HepG2 (cell line): ENCODE data around the gene U2AF1L4. TPM values are rescaled to one million over a fixed set of nuclear protein-coding genes. Genes with fewer than 3 reads are reported as not detected.

Experiments
- AKNA ChIP-seq: sonication (generic); formaldehyde crosslinking; IDR thresholded peaks from 2 replicates; pipeline ENCODE4 v1.4.0; 2020; ENCODE audit warnings: missing genetic modification reagents, borderline replicate concordance
- CENPT ChIP-seq: sonication (generic); formaldehyde crosslinking; IDR thresholded peaks from 2 replicates; pipeline ENCODE4 v1.8.0; 2022; ENCODE audit warnings: low read depth, mild to moderate bottlenecking, moderate library complexity, missing genetic modification reagents
- FOXA1 ChIP-seq, 2 experiments: fragments of 450-650 bp in 1 of 2; sonication (generic) in 1 of 2; formaldehyde crosslinking in 1 of 2; IDR thresholded peaks; 2 replicates each; pipeline versions ENCODE4 v1.4.0 to v1.6.1; 2016 to 2020; ENCODE audit warnings: missing genetic modification reagents in 1 of 2
- HNRNPUL1 ChIP-seq: fragments of 200-400 bp; formaldehyde crosslinking; IDR thresholded peaks from 2 replicates; pipeline ENCODE4 v1.6.1; 2017; ENCODE audit warnings: low read depth, mild to moderate bottlenecking, low read length, moderate library complexity
- KDM5B ChIP-seq: sonication (generic); formaldehyde crosslinking; IDR thresholded peaks from 2 replicates; pipeline ENCODE4 v1.4.0; 2020; ENCODE audit warnings: missing genetic modification reagents, mild to moderate bottlenecking, borderline replicate concordance
- MTF1 ChIP-seq: sonication (generic); formaldehyde crosslinking; IDR thresholded peaks from 2 replicates; pipeline ENCODE4 v1.5.0; 2020; ENCODE audit warnings: missing genetic modification reagents
- TCF7 ChIP-seq: sonication (generic); IDR thresholded peaks from 2 replicates; pipeline ENCODE4 v1.6.1; 2016; ENCODE audit warnings: antibody characterized with exemption, low read depth
- UBTF ChIP-seq: sonication (generic); formaldehyde crosslinking; IDR thresholded peaks from 2 replicates; pipeline ENCODE4 v1.4.0; 2020; ENCODE audit warnings: mild to moderate bottlenecking, missing genetic modification reagents
- ZBED4 ChIP-seq: sonication (generic); formaldehyde crosslinking; IDR thresholded peaks from 2 replicates; pipeline ENCODE4 v1.4.0; 2020; ENCODE audit warnings: missing genetic modification reagents, borderline replicate concordance
- ZBTB21 ChIP-seq: sonication (generic); formaldehyde crosslinking; IDR thresholded peaks from 2 replicates; pipeline ENCODE4 v1.4.0; 2020; ENCODE audit warnings: missing genetic modification reagents
- ZBTB39 ChIP-seq: sonication (generic); formaldehyde crosslinking; IDR thresholded peaks from 2 replicates; pipeline ENCODE4 v1.5.0; 2020; ENCODE audit warnings: missing genetic modification reagents
- ZFYVE20 ChIP-seq: sonication (generic); formaldehyde crosslinking; IDR thresholded peaks from 2 replicates; pipeline ENCODE4 v1.8.0; 2023; ENCODE audit warnings: low read depth, mild to moderate bottlenecking, moderate library complexity, missing genetic modification reagents, borderline replicate concordance
- ZNF260 ChIP-seq: sonication (generic); formaldehyde crosslinking; IDR thresholded peaks from 2 replicates; pipeline ENCODE4 v1.4.0; 2020; ENCODE audit warnings: missing genetic modification reagents, low read depth, mild to moderate bottlenecking, borderline replicate concordance
- polyA plus RNA-seq, 8 experiments: library from polyadenylated mRNA; depleted of rRNA in 3 of 8; stranded (reverse) in 7 of 8; unstranded in 1 of 8; fragments of >200 nt; fragmentation: Illumina TruSeq in 4 of 8; extraction: Trizol in 4 of 8; gene quantifications; 2 replicates each; pipeline versions ENCODE4 v1.2.1 to v1.2.3, GENCODE V29; 2011 to 2016; ENCODE audit warnings: low read depth in 4 of 8, missing spikeins in 1 of 8, mixed read lengths in 1 of 8; ENCODE audit not compliant: insufficient read depth in 1 of 8
- total RNA-seq, 5 experiments: library from RNA; depleted of rRNA; stranded (reverse); fragments of >200 nt; fragmentation: Illumina TruSeq; extraction: Trizol; gene quantifications; 2 replicates each; pipeline ENCODE4 v1.2.3, GENCODE V29; 2016; ENCODE audit warnings: low read depth in 1 of 5

Gene U2AF1L4
- total and polyA plus RNA-seq, 2 of the 13 experiments (the other 11 are each of a cell fraction or from before 2014, with no cell fraction given) = 7.9 to 15.4 TPM

GRCh38 chr19:35748106-35749020 is 3.1 kb upstream of the U2AF1L4 start, which contains the start of gene LIN37 (continued):
- TF ChIP-seq KDM5B (CRISPR knock-in tag) = no peak; the same call in 1 of the 2 replicates
- TF ChIP-seq HNRNPUL1 = no peak
- TF ChIP-seq ZBED4 (CRISPR knock-in tag) = peak; percentile 75
- no peak for TF ChIP-seq ZBTB39 (CRISPR knock-in tag)
- TF ChIP-seq AKNA = no peak
- TF ChIP-seq FOXA1 (IDR thresholded peaks at IDR 0.05) = no peak
- no peak for TF ChIP-seq FOXA1 (CRISPR knock-in tag; IDR thresholded peaks at IDR 0.05)
- TF ChIP-seq ZBTB21 = no peak
- no peak for TF ChIP-seq MTF1
- no peak for TF ChIP-seq CENPT
- TF ChIP-seq ZNF260 = no peak
- TF ChIP-seq ZFYVE20 (CRISPR knock-in tag) = no peak
- TF ChIP-seq UBTF (CRISPR knock-in tag) = no peak
- no peak for TF ChIP-seq TCF7
